Occipital lobe (tissue), 2 donors: ENCODE data around the gene ACSL3. TPM values are rescaled to one million over a fixed set of nuclear protein-coding genes. Genes with fewer than 3 reads are reported as not detected.

Source experiments
- DNase-seq: peaks from one replicate; lab custom pipeline; 2025; lab: John Stamatoyannopoulos, UW
- total RNA-seq: library from RNA; depleted of rRNA; stranded (reverse); fragments of >200 nt; gene quantifications from one replicate; pipeline ENCODE4 v1.2.3, GENCODE V29; 2014

The ACSL3 gene
- total RNA-seq, 1 donor from 2014 or later = 255 TPM

DNA sequence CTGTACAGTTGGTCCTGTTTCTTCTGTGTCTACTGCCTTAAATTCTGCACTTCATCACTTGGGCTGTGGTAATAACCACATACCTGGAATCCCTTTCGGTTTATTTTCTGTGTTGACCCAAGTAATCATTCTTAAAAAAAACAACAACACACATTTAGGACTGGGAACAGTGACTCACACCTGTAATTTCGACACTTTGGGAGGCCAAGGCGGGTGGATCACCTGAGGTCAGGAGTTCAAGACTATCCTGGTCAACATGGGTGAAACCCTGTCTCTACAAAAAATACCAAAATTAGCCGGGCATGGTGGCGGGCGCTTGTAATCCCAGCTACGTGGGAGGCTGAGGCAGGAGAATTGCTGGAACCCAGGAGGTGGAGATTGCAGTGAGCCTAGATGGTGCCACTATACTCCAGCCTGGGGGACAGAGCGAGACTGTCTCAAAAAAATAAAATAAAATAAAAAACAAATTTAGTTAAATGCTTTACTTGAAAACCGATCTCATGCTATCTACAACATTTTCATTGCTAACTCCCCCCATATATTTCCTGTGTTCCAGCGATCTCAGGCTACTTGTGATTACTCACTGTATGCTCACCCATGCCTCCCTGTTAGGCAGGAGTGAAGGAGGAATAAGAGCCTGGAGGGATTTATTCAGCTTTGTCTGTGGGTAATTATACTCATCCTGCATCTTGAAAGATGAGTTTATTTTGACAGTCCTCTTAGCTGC lies 18.2 kb downstream of the ACSL3 start:
- no peak for DNase-seq

DNA sequence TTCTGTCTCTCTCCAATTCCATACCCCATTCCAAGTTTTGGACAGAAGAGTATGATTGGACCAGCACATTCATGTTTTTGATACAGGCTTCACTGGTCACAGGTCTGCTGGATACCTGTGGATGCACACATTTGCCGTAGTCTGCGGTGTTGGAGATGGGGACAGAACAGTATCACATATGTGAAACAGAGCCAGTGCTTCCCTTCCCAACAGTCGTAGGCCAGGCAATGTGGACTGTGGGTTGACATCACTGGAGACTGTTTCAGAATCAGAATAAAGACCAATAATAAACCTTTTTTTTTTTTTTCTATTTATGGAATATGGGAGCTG lies 18.7 kb downstream of the ACSL3 start:
- no peak for DNase-seq

DNA sequence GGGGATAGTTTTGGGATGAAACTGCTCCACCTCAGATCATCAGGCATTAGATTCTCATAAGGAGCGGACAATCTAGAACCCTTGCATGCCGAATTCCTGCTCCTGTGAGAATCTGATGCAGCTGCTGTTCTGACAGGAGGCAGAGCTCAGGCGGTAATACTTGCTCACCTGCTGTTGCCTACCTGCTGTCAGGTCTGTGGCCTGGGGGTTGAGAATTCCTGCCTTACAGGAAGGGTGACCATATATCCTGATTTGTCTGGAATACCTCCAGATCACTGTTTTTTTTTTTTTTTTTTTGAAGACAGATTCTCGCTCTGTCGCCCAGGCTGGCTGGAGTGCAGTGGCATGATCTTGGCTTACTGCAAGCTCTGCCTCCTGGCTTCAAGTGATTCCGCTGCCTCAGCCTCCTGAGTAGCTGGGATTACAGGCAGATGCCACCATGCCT lies 21.7 kb downstream of the ACSL3 start:
- no peak for DNase-seq

DNA sequence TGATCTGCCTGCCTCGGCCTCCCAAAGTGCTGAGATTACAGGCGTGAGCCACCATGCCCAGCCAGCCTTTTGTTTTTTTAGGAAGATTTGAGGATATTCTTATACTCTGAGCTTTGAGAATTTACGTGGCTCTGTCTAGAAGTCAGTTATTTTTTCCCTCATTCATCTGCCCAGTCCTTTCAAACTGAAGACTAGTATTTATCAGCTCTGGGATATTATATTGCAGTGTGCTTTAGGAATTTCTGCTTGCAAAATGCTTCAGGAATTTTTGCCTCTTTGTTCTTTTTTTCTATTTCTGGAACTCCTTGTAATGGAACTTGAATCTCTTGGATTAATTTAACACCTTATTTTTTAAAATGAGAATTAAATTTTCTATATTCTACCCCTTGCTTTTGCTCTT lies 22.6 kb downstream of the ACSL3 start:
- no peak for DNase-seq

DNA sequence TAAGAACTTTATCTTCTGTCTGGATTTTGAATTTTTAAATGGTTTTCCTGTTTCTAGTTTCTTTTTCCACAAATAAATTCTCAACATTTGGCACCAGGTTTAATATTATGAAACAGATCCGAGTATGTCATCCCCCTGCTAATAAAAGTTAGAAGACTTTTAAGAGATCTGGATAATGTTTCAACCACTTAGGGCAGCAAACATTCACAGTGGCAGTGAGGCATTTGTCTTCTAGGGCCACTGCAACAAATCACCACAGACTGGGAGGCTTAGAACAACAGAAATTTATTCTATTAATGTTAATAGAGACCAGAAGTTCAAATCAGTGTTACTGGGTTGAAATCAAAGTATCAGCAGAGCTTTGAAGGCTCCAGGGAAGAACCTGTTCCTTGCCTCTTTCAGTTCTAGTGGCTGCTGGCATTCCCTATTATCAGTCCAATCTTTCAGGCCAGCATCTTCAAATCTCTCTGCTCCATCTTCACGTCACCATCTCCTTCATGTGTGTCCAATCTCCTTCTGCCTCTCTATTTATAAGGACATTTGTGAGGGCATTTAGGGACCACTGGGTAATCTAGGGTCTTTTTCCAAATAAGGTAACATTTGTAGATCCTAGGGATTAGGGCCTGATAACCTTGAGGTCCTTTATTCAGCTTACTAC lies 23.4 kb downstream of the ACSL3 start:
- no peak for DNase-seq

DNA sequence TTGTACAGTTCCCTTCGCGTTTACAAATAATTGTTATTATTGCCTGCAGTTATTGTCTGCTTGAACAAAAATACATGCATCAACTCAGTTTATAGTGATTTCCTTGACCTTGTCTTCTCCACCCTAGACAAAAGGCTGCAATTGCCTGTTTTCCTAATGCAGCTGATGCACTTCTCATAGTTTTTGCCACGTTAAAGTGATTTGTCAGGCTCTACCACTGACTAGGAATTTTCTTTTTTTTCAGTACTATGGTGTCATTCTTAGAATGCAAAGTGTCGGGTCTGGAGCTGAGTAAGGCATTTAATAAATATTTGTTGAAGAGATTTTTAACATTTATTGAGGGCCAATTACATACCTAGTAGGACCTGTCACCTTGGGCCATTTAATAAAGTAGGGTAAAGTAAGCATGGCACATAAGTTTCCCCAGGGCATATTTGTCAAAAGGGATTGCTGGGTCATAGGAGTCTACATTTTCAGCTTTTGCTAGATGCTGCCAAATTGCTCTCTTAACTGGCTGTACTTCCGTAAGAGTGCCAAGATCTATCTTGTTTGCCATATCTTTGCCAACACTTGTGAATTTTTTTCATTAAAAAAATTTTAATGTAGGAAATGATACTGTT lies 24.1 kb downstream of the ACSL3 start:
- DNase-seq = no peak

DNA sequence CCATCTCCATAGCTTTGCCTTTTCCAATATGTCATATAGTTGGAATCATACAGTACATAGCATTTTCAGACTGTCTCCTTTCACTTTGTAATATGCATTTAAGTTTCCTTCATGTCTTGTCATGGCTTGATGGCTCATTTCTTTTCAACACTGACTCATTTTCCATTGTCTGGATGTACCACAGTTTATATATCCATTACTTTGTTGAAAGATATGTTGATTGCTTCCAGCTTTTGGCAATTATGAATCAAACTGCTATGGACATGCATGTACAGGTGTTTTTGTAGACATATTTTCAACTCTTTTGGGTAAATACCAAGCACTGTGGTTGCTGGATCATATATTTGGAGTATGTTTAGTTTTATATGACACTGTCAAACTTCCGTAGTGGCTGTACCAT lies 26.3 kb downstream of the ACSL3 start:
- DNase-seq = no peak

DNA sequence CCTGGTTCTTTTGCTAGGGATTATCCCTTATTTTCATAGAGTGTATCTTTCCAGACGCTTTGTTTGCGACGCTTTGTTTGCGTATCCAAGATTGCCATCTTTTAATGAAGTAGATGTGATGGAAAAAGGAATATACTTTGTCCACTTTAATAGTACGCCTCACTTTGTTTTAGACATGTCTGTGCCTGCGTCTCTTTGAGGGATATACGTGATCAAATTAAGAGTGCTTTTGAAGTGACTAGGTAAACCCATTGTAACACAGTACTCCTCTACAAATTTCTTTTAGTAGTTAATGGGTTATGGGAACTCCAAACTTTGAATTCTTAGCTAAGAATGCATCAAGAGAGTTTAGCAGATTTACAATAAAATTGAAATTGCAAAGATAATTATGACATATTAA lies 27.9 kb downstream of the ACSL3 start:
- no peak for DNase-seq

DNA sequence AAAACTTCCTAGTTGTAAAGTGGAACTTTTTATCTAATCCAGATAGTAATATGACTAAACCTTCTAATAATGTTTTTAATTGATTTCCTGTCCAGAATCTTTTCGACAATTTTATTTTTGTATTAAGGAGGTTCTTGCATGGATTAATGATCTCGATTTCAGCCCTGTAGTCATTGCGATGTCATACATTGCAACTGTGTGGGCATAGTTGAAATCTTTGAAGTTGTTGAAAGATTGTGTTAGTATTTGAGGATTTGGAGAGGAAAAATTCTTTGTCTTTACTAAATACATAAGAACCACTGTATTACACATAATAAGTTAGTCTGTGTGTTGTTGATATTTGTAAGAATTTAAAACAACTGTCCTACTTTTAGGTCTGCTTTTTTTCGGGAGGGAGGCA lies 31.1 kb downstream of the ACSL3 start:
- no peak for DNase-seq

DNA sequence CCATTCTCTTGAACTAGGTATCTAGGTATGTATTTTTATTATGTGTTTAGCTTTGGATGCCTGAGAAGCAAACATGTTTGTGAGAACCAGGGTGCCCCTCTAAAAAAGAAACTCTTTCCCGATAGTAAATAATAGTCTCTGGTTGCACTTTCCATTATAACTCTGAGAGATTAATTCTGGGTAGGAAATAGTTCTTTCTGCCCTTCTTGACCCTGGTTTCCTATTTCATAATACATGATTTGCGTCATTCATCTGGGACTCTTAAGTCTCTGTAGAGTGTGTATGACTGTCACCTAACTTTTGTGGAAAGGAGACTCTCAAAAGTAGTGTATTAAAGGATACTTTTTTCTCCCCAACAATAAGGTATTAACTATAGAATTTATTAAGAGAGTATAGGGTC lies 31.5 kb downstream of the ACSL3 start:
- DNase-seq = no peak

DNA sequence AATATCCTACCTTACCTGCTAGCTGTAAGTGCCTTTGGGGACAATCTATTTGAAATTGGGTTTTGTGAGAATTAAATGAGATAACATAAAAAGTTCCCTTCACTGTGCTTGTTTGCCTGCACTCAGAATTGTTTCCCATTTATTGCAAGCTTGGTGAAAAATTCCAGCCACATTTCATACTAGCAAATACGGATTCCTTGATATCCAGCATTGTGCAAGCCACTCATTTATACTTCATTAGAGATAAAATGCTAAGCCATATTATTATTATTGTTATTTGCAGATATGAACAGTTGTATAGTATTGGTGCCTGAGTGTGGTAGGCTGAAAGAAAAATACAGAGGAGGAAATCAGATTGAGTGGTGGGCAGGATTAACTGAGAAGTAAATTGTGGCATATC lies 31.9 kb downstream of the ACSL3 start:
- DNase-seq = no peak

DNA sequence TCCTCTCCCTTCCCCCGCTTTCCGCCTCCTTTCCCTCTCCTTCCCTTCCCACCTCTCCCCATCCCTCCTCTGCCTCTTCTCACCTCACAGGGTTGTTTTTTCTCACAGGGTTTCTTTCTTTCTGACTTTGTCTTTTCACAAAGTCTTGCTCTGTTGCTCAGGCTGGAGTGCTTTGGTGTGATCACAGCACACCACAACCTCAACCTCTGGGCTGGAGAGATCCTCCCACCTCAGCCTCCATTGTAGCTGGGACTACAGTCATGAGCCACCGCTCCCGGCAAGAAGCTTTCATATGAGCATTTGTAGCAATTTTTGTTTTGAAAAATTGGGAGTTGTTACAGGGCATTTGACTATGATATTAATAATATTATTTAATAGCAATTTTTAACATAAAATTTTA lies 32.9 kb downstream of the ACSL3 start:
- no peak for DNase-seq

DNA sequence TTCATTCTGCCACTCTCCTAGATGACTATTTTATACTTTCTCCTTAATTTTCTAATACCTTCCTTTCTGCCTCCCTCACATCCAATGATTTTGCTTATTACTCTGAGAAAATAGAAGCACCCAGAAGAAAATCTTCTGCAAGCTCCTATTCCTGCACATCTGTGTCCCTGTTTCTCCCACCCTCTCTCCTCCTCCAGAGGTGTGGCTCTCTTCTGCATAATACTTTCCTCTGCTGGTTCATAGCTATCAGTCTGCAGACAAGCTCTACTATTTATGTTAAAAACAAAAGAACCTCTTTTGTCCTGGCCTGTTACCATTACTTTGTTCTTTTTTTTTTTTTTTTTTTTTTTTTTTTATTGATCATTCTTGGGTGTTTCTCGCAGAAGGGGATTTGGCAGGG lies 34.3 kb downstream of the ACSL3 start:
- DNase-seq = no peak

DNA sequence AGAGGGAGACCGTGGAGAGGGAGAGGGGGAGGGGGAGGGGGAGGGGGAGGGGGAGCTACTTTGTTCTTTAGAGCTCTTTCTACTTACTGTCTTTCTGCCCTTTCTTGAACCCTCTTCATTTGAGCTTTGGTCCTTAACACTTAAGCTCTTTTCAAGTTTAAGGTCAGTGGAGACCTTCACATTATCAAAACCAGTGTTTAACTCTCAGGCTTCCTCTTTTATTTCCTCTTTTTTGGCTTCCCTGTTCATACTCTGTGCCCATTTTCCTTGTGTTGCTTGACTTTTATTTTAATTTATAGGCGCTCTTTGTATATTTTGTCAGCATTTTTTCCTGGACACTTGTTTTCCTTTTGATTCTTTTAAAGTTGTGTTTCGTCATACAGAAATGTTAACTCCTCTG lies 37.1 kb downstream of the ACSL3 start:
- DNase-seq = no peak

DNA sequence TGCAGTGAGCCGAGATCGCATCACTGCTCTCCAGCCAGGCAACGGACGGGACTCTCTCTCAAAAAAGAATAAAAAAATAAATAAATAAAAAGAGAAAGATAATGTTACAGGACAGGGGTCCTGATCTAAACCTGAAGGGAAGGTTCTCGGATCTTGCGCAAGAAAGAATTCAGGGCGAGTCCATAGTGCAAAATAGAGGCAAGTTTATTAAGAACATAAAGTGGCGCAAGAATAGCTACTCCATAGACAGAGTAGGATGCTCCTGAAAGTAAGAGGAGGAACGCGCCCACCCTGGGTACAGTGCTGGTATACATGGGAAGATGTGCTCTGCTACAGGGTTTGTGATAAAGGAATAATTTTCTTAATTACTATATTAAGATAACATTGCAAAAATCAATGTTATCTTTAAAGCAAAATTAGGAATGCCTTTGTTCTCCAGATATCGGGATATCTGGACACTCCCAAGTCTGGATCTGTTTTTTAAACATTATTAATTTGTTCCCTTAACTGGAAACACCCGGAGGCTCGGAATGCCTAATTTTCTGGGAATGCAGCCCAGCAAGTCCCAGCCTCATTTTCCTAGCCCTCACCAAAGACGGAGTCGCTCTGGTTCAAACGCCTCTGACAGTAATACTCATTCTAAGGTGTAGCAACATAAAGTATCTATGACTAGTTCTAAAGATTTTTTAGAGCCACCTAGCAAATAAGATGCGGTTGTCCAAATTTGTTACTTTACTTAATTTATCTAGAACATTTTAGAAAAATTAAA lies 38.8 kb downstream of the ACSL3 start:
- DNase-seq = no peak

DNA sequence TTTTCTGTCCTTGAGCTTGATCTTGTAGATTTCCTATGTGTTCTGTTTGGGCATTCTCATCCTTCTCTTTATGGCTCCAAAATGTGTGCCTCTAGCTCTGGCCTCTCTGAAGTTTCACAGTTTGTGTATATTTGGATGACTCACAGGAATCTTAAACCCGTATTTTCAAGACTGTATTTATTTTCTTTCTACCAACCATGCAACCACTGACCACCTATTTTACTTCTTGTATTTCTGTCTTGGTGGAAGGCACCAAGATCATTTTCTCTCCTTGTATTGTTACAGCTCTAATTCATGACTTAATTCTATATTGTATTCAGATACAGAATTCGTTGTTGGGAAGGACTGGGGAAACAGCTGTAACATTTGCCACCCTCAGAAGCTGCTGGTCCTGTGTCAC lies 39.5 kb downstream of the ACSL3 start:
- DNase-seq = no peak

DNA sequence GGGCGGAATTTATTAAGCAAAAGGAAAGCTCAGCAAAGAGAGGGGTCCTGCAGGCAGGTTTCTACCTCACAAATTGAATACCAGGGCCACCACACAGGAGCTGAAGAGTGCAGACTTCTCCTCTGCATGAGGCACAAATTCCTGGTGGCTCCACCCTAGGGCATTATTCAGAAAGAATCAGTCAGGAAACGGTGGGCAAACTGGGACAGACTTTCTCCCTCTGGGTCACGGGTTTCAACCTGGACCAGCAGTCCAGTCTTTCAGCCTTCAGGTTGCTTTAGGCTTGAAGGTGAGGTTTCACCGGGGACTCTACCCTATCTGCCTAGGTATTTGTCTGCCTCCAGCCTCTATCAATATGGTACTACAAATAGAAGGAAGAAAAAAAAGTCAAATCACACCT lies 41.8 kb downstream of the ACSL3 start:
- DNase-seq = no peak

DNA sequence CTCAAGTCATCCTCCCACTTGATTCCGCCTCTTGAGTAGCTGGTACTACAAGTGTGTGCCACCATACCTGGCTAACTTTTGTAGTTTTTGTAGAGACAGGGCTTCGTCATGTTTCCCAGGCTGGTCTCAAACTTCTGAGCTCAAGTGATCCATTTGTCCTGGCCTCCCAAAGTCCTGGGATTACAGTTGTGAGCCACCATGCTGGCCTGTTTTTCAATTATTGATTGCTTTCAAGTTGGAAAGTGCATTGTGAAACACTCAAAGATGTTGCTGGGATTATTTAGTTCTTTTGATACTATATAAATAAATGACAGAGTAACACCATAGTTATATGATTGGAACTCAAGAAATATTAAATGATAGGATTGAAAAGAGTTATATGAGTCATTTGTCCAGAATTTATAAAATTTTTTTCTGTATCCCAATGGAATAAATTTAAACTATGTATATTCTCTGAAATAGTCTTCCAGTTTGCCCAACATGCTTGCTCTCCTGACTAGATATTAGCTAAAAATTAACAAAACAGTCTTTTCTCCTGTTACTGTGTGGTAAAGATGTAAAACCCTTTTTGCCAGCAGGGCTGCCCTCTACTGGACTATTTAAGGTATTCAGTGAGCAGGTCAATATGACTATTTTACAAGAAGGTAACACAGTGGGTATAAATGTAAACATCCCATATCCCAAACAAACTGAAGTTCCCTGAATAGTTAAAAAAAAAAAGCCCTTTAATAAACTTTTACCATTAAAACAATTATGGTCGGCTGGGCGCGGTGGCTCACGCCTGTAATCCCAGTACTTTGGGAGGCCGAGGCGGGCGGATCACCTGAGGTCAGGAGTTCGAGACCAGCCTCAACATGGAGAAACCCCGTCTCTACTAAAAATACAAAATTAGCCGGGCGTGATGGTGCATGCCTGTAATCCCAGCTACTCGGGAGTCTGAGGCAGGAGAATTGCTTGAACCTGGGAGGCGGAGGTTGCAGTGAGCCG lies 42.7 kb downstream of the ACSL3 start:
- no peak for DNase-seq

DNA sequence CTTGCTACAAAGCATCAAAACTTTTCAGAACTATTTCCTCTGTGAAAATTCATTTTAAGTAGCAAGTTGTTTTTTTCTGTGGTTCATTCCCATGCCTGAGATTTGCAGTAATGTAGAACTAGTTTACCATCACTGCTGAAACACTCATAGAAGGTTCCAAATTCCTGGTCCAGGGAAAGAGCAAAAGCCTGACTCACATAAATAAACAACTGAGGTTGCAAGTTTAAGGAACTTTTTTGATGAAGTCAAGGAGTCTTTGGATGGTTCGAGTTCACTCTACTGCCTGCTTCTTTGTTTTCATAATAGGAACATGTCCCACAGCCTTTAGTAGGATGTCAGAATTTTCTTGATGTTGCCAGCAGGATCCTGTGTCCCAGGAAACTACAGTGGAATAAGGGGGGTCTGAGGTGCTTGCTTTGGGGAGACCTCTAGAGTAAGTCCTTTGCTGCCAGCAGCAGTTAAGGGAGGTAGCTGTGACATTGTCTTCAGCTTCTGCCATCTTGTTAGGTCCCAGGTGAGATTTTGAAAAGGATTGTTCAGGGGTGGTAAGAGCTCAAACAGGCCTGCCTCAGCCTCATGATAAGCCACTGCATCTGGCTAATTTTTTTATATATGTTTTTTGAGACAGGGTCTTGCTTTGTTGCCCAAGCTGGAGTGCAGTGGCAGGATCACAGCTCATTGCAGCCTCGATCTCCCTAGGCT lies 43.9 kb downstream of the ACSL3 start:
- DNase-seq = no peak

DNA sequence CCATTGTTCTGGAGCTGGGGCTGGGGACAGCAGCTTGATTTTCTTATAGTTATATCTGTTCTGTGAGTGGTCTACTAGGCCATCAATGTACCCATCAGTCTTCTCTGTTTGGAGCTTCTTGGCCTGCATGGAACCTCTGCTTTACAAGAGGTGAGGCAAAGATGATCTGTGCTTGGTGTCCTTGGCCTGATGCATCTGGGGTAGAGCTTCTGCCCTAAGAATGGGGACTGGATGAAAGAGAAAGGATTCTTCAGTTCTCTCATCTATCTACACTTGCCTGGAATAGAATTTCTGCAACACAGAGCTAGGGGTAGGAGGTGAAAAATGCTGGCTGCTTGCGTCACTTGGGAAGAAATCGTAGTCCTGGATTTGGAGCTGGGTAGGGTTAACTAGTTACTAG lies 46.2 kb downstream of the ACSL3 start:
- DNase-seq = no peak
